Endothelial cell of umbilical vein (primary cell): ENCODE data around the gene IYD. TPM values are rescaled to one million over a fixed set of nuclear protein-coding genes. Genes with fewer than 3 reads are reported as not detected.
A peak's percentile ranks its signal among the peaks of the same experiment; 100 is the strongest.

ENCODE experiments used
- BruUV-seq: library from RNA; stranded (reverse); fragments of 400-500 nt; replicated peaks from 2 replicates; lab custom pipeline; 2021; lab: Mats Ljungman, UMichigan
- CTCF ChIA-PET: fragments of 300-600, 350-600 bp; sonication (Branson Sonifier 250); formaldehyde crosslinking; loops from one replicate; lab custom pipeline; 2021; ENCODE audit warnings: antibody characterized with exemption, inconsistent platforms; lab: Charles Lee
- POLR2A ChIA-PET: fragments of 300-600, 350-600 bp; sonication (Branson Sonifier 250); formaldehyde crosslinking; loops from one replicate; lab custom pipeline; 2021; ENCODE audit warnings: antibody characterized with exemption, inconsistent platforms; lab: Charles Lee
- DNase-seq: peaks from one replicate; pipeline ENCODE4 v3.0.0-alpha.2; 2011; ENCODE audit warnings: low read depth, low spot score
- FAIRE-seq: peaks from 2 replicates; lab custom pipeline; 2011; peaks lifted over from hg19 to GRCh38; lab: Jason Lieb, UNC
- H2AFZ ChIP-seq: 2 replicates; pipeline ENCODE4 v1.6.0; 2012; ENCODE audit warnings: low read depth, low read length, control low read depth, inconsistent platforms
- H3K27ac ChIP-seq: 2 replicates; pipeline ENCODE4 v1.5.1; 2011; ENCODE audit warnings: low read depth, mild to moderate bottlenecking, control low read depth, low read length, moderate library complexity; ENCODE audit not compliant: insufficient read depth
- H3K27me3 ChIP-seq, 2 experiments: 2 replicates each; pipeline versions ENCODE4 v1.6.0 to v1.6.1; 2011; ENCODE audit warnings: low read length in 2 of 2, mixed read lengths in 1 of 2; ENCODE audit not compliant: control insufficient read depth in 2 of 2, insufficient read depth in 2 of 2
- H3K36me3 ChIP-seq, 2 experiments: 2 replicates in 1 of 2; 3 replicates in 1 of 2; pipeline ENCODE4 v1.5.1; 2011; ENCODE audit warnings: low read length in 2 of 2, mild to moderate bottlenecking in 1 of 2, moderate library complexity in 1 of 2; ENCODE audit not compliant: control insufficient read depth in 2 of 2, insufficient read depth in 2 of 2; ENCODE audit errors: extremely low read depth in 1 of 2
- H3K4me1 ChIP-seq: 3 replicates; pipeline ENCODE4 v1.5.1; 2011; ENCODE audit warnings: mild to moderate bottlenecking, low read length; ENCODE audit not compliant: control insufficient read depth, insufficient read depth; ENCODE audit errors: extremely low read depth
- H3K4me2 ChIP-seq: 2 replicates; pipeline ENCODE4 v1.6.1; 2011; ENCODE audit warnings: low read length, control low read depth, mixed read lengths; ENCODE audit not compliant: insufficient read depth
- H3K4me3 ChIP-seq, 3 experiments: fragments of 200-600 bp in 1 of 3; sonication (generic), shearing (Covaris generic) in 1 of 3; replicated peaks in 1 of 3; 2 replicates each; pipeline ENCODE4 v1.5.1; 2011 to 2016; ENCODE audit warnings: control low read depth in 3 of 3, low read length in 3 of 3, mild to moderate bottlenecking in 2 of 3, inconsistent platforms in 1 of 3, low read depth in 1 of 3, moderate library complexity in 1 of 3; ENCODE audit not compliant: insufficient read depth in 1 of 3
- H3K79me2 ChIP-seq: 2 replicates; pipeline ENCODE4 v1.6.0; 2012; ENCODE audit warnings: low read length, inconsistent platforms; ENCODE audit not compliant: control insufficient read depth, insufficient read depth
- H3K9ac ChIP-seq: replicated peaks from 2 replicates; pipeline ENCODE3; 2011; ENCODE audit warnings: low read length, control low read depth; ENCODE audit not compliant: insufficient read depth; ENCODE audit errors: extremely low read depth
- H3K9me1 ChIP-seq: replicated peaks from 3 replicates; pipeline ENCODE4 v1.6.0; 2011; ENCODE audit warnings: mild to moderate bottlenecking, low read length; ENCODE audit not compliant: control insufficient read depth, insufficient read depth; ENCODE audit errors: extremely low read depth
- H3K9me3 ChIP-seq: replicated peaks from 2 replicates; pipeline ENCODE4 v1.5.1; 2012; ENCODE audit warnings: low read length, inconsistent platforms; ENCODE audit not compliant: control insufficient read depth, insufficient read depth
- H4K20me1 ChIP-seq: replicated peaks from 2 replicates; pipeline ENCODE3; 2011; ENCODE audit warnings: mild to moderate bottlenecking, low read length; ENCODE audit not compliant: control insufficient read depth, insufficient read depth; ENCODE audit errors: extremely low read depth
- CTCF ChIP-seq, 2 donors: IDR thresholded peaks; 1 replicate in 1 of 2; 2 replicates in 1 of 2; pipeline ENCODE4 v1.5.1; 2011; ENCODE audit warnings: low read length in 2 of 2, mild to moderate bottlenecking in 2 of 2, moderate library complexity in 2 of 2, control low read depth in 1 of 2, inconsistent platforms in 1 of 2, low read depth in 1 of 2; ENCODE audit not compliant: insufficient read depth in 1 of 2; ENCODE audit errors: extremely low read depth in 1 of 2
- MAX ChIP-seq: IDR thresholded peaks from 2 replicates; pipeline ENCODE4 v1.6.1; 2011; ENCODE audit not compliant: insufficient read depth, insufficient read length
- dilution Hi-C: fragments of 300-500 bp; cut with MboI; formaldehyde crosslinking; loops from one replicate; pipeline ENCODE4 v1.15.0; 2019; ENCODE audit warnings: low sequenced_read_pairs; ENCODE audit not compliant: extremely low pct_ligation_motif_present
- intact Hi-C: fragments of 100-400 bp; cut with micrococcal nuclease; formaldehyde crosslinking; loops from one replicate; pipeline ENCODE4 v1.10.0; 2022
- polyA plus RNA-seq, 4 experiments: library from polyadenylated mRNA; depleted of rRNA in 3 of 4; stranded (reverse) in 3 of 4; unstranded in 1 of 4; fragments of >200 nt; gene quantifications; 2 replicates each; pipeline versions ENCODE4 v1.2.1 to v1.2.3, GENCODE V29; 2011 to 2012; ENCODE audit warnings: missing spikeins in 1 of 4
- total RNA-seq: library from RNA; stranded (reverse); gene quantifications from 2 replicates; pipeline ENCODE4 v1.2.3, GENCODE V29; 2021

Gene IYD
- total and polyA plus RNA-seq, 2 donors (not counting 3 experiments of a cell fraction or from before 2014, with no cell fraction given): not detected

DNA sequence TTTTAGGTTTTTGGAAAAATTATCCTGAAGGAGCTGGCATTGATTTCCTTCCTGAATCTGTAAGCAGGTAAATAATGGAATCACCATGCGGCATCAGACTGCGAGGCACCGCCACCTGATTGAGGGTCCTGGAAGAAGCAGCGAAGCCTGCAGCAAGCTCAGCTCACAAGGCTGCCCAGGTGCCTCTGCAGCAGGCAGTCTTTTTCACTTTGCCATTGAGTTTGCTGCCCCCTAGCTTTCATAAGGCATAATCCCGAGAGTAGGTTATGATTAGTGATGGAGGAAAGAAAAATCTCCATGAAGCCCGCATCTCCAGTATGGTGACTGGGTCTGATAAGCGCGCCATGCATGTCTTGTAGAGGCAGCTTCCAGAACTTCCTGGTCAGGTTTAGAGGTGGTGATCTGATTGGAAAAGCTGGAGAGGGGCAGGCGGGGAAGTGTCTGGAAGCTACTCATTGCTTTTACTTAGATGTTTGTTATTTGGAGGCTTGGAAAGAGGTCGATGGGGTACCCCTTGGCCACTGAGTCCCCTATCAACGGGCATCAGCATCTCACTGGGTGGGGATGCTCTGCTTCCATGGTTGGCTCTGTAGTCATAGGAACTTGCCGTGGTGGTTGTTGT is 26.7 kb downstream of the IYD start:
- intact Hi-C loops (loop anchor here (1.0 to 5.0 kb wide), 2 partner anchors 58 to 315 kb away; no protein-coding TSS in a partner anchor), dilution Hi-C loops (no loop called here)
- Histone ChIP-seq H3K4me1 (no peaks in the 10 kb centered on the region), H2AFZ (no peak overlapping the region), H3K36me3 (no peaks in the 10 kb centered on the region), H3K79me2 (no peaks in the 10 kb centered on the region), H3K27ac (no peak overlapping the region), H4K20me1 (no peaks in the 10 kb centered on the region), H3K9ac (no peak overlapping the region), H3K9me1 (no peaks in the 10 kb centered on the region), H3K4me2 (no peak overlapping the region), H3K27me3 (peaks cover 5 to 11% of the 10 kb centered on the region in 2 experiments), H3K4me3 (no peak overlapping the region), H3K9me3 (no peaks in the 10 kb centered on the region)
- POLR2A ChIA-PET: no interaction called here
- TF ChIP-seq CTCF (IDR thresholded peaks at IDR 0.05; ENCODE audit: extremely low read depth in 1 of 2, insufficient read depth in 1 of 2, low read depth in 1 of 2, low read length in 2 of 2): peak; percentile 59 to 70
- TF ChIP-seq MAX: no peak
- peak; percentile 50 for DNase-seq
- CTCF ChIA-PET: interaction anchor here (0.8 to 6.0 kb wide), 50 partner anchors 8 to 422 kb away, joined by 3 to 178 read pairs (median 4); partner anchors contain the start of genes PLEKHG1 and ULBP3
- FAIRE-seq: peak; percentile 93
- BruUV-seq: no TSS peak
